A673 (cell line): ENCODE results near the gene TCF12. TPM values are rescaled to one million over a fixed set of nuclear protein-coding genes. Genes with fewer than 3 reads are reported as not detected.

Source experiments
- BruUV-seq: library from RNA; stranded (reverse); fragments of 400-500 nt; replicated peaks from 2 replicates; lab custom pipeline; 2021; lab: Mats Ljungman, UMichigan
- CTCF ChIA-PET: fragments of 300-600 bp; sonication (Branson Sonifier 250); formaldehyde crosslinking; loops from one replicate; lab custom pipeline; 2022; ENCODE audit warnings: antibody characterized with exemption; lab: Charles Lee
- POLR2A ChIA-PET: fragments of 300-600 bp; sonication (Branson Sonifier 250); formaldehyde crosslinking; loops from one replicate; lab custom pipeline; 2022; ENCODE audit warnings: antibody characterized with exemption; ENCODE audit not compliant: low non-redundant PET; lab: Charles Lee
- DNase-seq: peaks from one replicate; pipeline ENCODE4 v3.0.0-alpha.2; 2015; ENCODE audit warnings: low spot score
- H3K27ac ChIP-seq: fragments of 200-600 bp; sonication (generic); 2 replicates; pipeline ENCODE4 v1.5.1; 2016; ENCODE audit warnings: mixed run types, low read depth, mild to moderate bottlenecking, mixed read lengths, antibody characterized with exemption, low read length; ENCODE audit not compliant: poor library complexity, severe bottlenecking
- H3K27me3 ChIP-seq: fragments of 200-600 bp; sonication (generic); replicated peaks from 2 replicates; pipeline ENCODE4 v1.6.1; 2017; ENCODE audit warnings: mixed run types, low read depth, mild to moderate bottlenecking, mixed read lengths, antibody characterized with exemption, low read length; ENCODE audit not compliant: insufficient read depth, poor library complexity
- H3K36me3 ChIP-seq: fragments of 200-600 bp; sonication (generic); 2 replicates; pipeline ENCODE4 v1.6.1; 2016; ENCODE audit warnings: mixed run types, mild to moderate bottlenecking, mixed read lengths, antibody characterized with exemption, low read length; ENCODE audit not compliant: insufficient read depth, poor library complexity, severe bottlenecking
- H3K4me1 ChIP-seq: fragments of 200-600 bp; sonication (generic); 2 replicates; pipeline ENCODE4 v1.6.1; 2017; ENCODE audit warnings: mixed run types, mild to moderate bottlenecking, mixed read lengths, antibody characterized with exemption, low read length; ENCODE audit not compliant: insufficient read depth, poor library complexity, severe bottlenecking
- H3K4me3 ChIP-seq: fragments of 200-600 bp; sonication (generic); 2 replicates; pipeline ENCODE4 v1.5.1; 2016; ENCODE audit warnings: low read depth, mixed run types, mild to moderate bottlenecking, mixed read lengths, low read length; ENCODE audit not compliant: poor library complexity, severe bottlenecking
- H3K9me3 ChIP-seq: fragments of 200-600 bp; sonication (generic); 2 replicates; pipeline ENCODE4 v1.6.1; 2016; ENCODE audit warnings: mixed run types, low read depth, mild to moderate bottlenecking, mixed read lengths, antibody characterized with exemption, low read length; ENCODE audit not compliant: poor library complexity, severe bottlenecking
- EZH2 ChIP-seq: fragments of 200-600 bp; sonication (generic); IDR thresholded peaks from 2 replicates; pipeline ENCODE4 v1.6.1; 2017; ENCODE audit warnings: borderline replicate concordance, low read depth, mild to moderate bottlenecking, mixed read lengths, antibody characterized with exemption, low read length; ENCODE audit not compliant: poor library complexity, severe bottlenecking
- intact Hi-C: fragments of 100-400 bp; cut with micrococcal nuclease; formaldehyde crosslinking; loops from one replicate; pipeline ENCODE4 v1.10.0; 2022; ENCODE audit not compliant: unreplicated experiment
- total RNA-seq: library from RNA; stranded (reverse); gene quantifications from 2 replicates; pipeline ENCODE4 v1.2.3, GENCODE V29; 2021
- TF ChIP-seq, protein P1 (sequence below): fragments of 300-800, 200-600 bp; sonication (generic); conservative IDR thresholded peaks from 2 replicates; pipeline ENCODE4 v1.5.1; 2017; ENCODE audit warnings: low read depth, mild to moderate bottlenecking, antibody characterized with exemption, low read length, moderate library complexity, mixed read lengths

Gene TCF12
- total RNA-seq, 1 experiment from 2014 or later, result 351 TPM

- Histone ChIP-seq H3K27me3 (no peaks in the 10 kb centered on the region), H3K9me3 (no peaks in the 10 kb centered on the region), H3K27ac (no peak overlapping the region), H3K36me3 (no peaks in the 10 kb centered on the region), H3K4me1 (peaks cover 42% of the 10 kb centered on the region), H3K4me3 (no peak overlapping the region)
- DNase-seq, result no peak
- ChIA-PET CTCF (no interaction called here), POLR2A (no interaction called here)
- intact Hi-C loops, result no loop called here
- BruUV-seq, result no TSS peak
- no peak for TF ChIP-seq EZH2
- TF ChIP-seq, protein P1, sequence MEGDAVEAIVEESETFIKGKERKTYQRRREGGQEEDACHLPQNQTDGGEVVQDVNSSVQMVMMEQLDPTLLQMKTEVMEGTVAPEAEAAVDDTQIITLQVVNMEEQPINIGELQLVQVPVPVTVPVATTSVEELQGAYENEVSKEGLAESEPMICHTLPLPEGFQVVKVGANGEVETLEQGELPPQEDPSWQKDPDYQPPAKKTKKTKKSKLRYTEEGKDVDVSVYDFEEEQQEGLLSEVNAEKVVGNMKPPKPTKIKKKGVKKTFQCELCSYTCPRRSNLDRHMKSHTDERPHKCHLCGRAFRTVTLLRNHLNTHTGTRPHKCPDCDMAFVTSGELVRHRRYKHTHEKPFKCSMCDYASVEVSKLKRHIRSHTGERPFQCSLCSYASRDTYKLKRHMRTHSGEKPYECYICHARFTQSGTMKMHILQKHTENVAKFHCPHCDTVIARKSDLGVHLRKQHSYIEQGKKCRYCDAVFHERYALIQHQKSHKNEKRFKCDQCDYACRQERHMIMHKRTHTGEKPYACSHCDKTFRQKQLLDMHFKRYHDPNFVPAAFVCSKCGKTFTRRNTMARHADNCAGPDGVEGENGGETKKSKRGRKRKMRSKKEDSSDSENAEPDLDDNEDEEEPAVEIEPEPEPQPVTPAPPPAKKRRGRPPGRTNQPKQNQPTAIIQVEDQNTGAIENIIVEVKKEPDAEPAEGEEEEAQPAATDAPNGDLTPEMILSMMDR, result no peak
These were observed 47.0 kb downstream of the TCF12 start for GRCh38 chr15:56965231-56966013.

- POLR2A ChIA-PET, result interaction anchor here (0.7 kb wide), 1 partner anchor 197 kb away, joined by 3 read pairs; no protein-coding TSS in a partner anchor
- no peak overlapping the region for H3K4me3 ChIP-seq
- no TSS peak for BruUV-seq
- peaks cover 52% of the 10 kb centered on the region for H3K4me1 ChIP-seq
- CTCF ChIA-PET, result no interaction called here
- no peak for DNase-seq
- intact Hi-C loops, result no loop called here
- no peaks in the 10 kb centered on the region for H3K36me3 ChIP-seq
- TF ChIP-seq, protein P1, result no peak
- no peak for TF ChIP-seq EZH2
- H3K27me3 ChIP-seq, result no peaks in the 10 kb centered on the region
- H3K9me3 ChIP-seq, result no peaks in the 10 kb centered on the region
- H3K27ac ChIP-seq, result no peak overlapping the region
These were observed 48.9 kb downstream of the TCF12 start for GRCh38 chr15:56967336-56967735.

GRCh38 chr15:56968256-56968655, 49.8 kb downstream of the TCF12 start:
- H3K27me3 ChIP-seq, result no peaks in the 10 kb centered on the region
- ChIA-PET CTCF (no interaction called here), POLR2A (no interaction called here)
- peaks cover 48% of the 10 kb centered on the region for H3K4me1 ChIP-seq
- intact Hi-C loops, result no loop called here
- no peaks in the 10 kb centered on the region for H3K36me3 ChIP-seq
- DNase-seq, result no peak
- no peaks in the 10 kb centered on the region for H3K9me3 ChIP-seq
- no peak overlapping the region for H3K4me3 ChIP-seq
- TF ChIP-seq, protein P1, result no peak
- TF ChIP-seq EZH2, result no peak
- H3K27ac ChIP-seq, result no peak overlapping the region
- BruUV-seq, result no TSS peak
